HepG2 (cell line): ENCODE results near the gene POU3F1. TPM values are rescaled to one million over a fixed set of nuclear protein-coding genes. Genes with fewer than 3 reads are reported as not detected.
A peak's percentile ranks its signal among the peaks of the same experiment; 100 is the strongest.

Experiments
- ATAC-seq: fragments of 200-7000 bp; cut with Tn5 transposase; 3 replicates; pipeline ENCODE4 v1.9.1; 2020; ENCODE audit warnings: mild to moderate bottlenecking, moderate library complexity
- BruUV-seq: library from RNA; stranded (reverse); fragments of 400-500 nt; replicated peaks from 2 replicates; lab custom pipeline; 2021; lab: Mats Ljungman, UMichigan
- CTCF ChIA-PET: fragments of 300-600 bp; formaldehyde crosslinking; extraction: SDS; loops from one replicate; lab custom pipeline; 2021; ENCODE audit warnings: low total read pairs, inconsistent platforms, low intra/inter-chr PET ratio; lab: Yijun Ruan, JAX
- POLR2A ChIA-PET: fragments of 350-600 bp; sonication (Branson Sonifier 250); formaldehyde crosslinking; loops from one replicate; lab custom pipeline; 2020; ENCODE audit warnings: antibody characterized with exemption, inconsistent platforms; lab: Yijun Ruan, JAX
- DNase-seq: peaks from one replicate; pipeline ENCODE4 v3.0.0-alpha.2; 2015; ENCODE audit warnings: low spot score
- FAIRE-seq: peaks from 3 replicates; lab custom pipeline; 2011; peaks lifted over from hg19 to GRCh38; lab: Jason Lieb, UNC
- H2AFZ ChIP-seq: one replicate; pipeline ENCODE4 v1.6.1; 2011; ENCODE audit warnings: low read length, inconsistent platforms
- H3K27ac ChIP-seq: fragments of 300-600 bp; 3 replicates; pipeline ENCODE4 v1.8.0; 2011; ENCODE audit warnings: mixed run types, mild to moderate bottlenecking, mixed read lengths, low read length, inconsistent platforms; ENCODE audit not compliant: insufficient read depth; ENCODE audit errors: extremely low read length
- H3K27me3 ChIP-seq, 2 experiments: fragments of 200-600 bp in 1 of 2; 2 replicates in 1 of 2; 3 replicates in 1 of 2; pipeline versions ENCODE4 v1.6.0 to v1.8.0; 2011; ENCODE audit warnings: low read length in 2 of 2, mild to moderate bottlenecking in 2 of 2, moderate library complexity in 2 of 2, inconsistent platforms in 1 of 2; ENCODE audit not compliant: insufficient read depth in 2 of 2, control insufficient read depth in 1 of 2
- H3K36me3 ChIP-seq, 2 experiments: fragments of 200-600 bp in 1 of 2; replicated peaks in 1 of 2; 2 replicates in 1 of 2; 3 replicates in 1 of 2; pipeline versions ENCODE4 v1.5.1 to v1.8.0; 2011; ENCODE audit warnings: low read length in 2 of 2, inconsistent platforms in 1 of 2; ENCODE audit not compliant: insufficient read depth in 2 of 2, control insufficient read depth in 1 of 2
- H3K4me1 ChIP-seq: 2 replicates; pipeline ENCODE4 v1.5.1; 2012; ENCODE audit warnings: low read length, inconsistent platforms; ENCODE audit not compliant: insufficient read depth
- H3K4me2 ChIP-seq: 2 replicates; pipeline ENCODE4 v1.6.0; 2011; ENCODE audit warnings: low read depth, low read length, inconsistent platforms
- H3K4me3 ChIP-seq, 3 experiments: fragments of 200-600 bp in 1 of 3; sonication (generic), shearing (Covaris generic) in 1 of 3; replicated peaks in 1 of 3; 2 replicates each; pipeline ENCODE4 v1.5.1; 2011 to 2016; ENCODE audit warnings: low read length in 3 of 3, inconsistent platforms in 2 of 3, low read depth in 2 of 3, mild to moderate bottlenecking in 2 of 3, control low read depth in 1 of 3, mixed read lengths in 1 of 3; ENCODE audit not compliant: insufficient read depth in 1 of 3
- H3K79me2 ChIP-seq: one replicate; pipeline ENCODE4 v1.6.1; 2011; ENCODE audit warnings: low read length, inconsistent platforms; ENCODE audit not compliant: insufficient read depth
- H3K9ac ChIP-seq: 2 replicates; pipeline ENCODE4 v1.6.0; 2011; ENCODE audit warnings: mild to moderate bottlenecking, low read depth, low read length, inconsistent platforms; ENCODE audit not compliant: insufficient read depth
- H3K9me3 ChIP-seq: 2 replicates; pipeline ENCODE4 v1.5.1; 2012; ENCODE audit warnings: mild to moderate bottlenecking, low read length
- H4K20me1 ChIP-seq: 2 replicates; pipeline ENCODE4 v1.6.0; 2011; ENCODE audit warnings: inconsistent platforms, mild to moderate bottlenecking, low read length, moderate library complexity; ENCODE audit not compliant: insufficient read depth
- GABPB1 ChIP-seq: IDR thresholded peaks from 2 replicates; pipeline ENCODE4 v1.6.1; 2016; ENCODE audit warnings: mild to moderate bottlenecking, missing genetic modification reagents, moderate library complexity, missing compliant biosample characterization
- HNRNPH1 ChIP-seq: fragments of 200-400 bp; formaldehyde crosslinking; optimal IDR thresholded peaks from 2 replicates; pipeline ENCODE3; 2017; ENCODE audit warnings: mild to moderate bottlenecking, low read depth, low read length
- MAF1 ChIP-seq: sonication (generic); formaldehyde crosslinking; IDR thresholded peaks from 2 replicates; pipeline ENCODE4 v1.5.0; 2020; ENCODE audit warnings: missing genetic modification reagents, borderline replicate concordance
- NCOR1 ChIP-seq: fragments of 200-600 bp; sonication (generic); IDR thresholded peaks from 2 replicates; pipeline ENCODE4 v1.7.0; 2017; ENCODE audit warnings: antibody characterized with exemption, low read length, borderline replicate concordance
- NFRKB ChIP-seq: fragments of 450-650 bp; IDR thresholded peaks from 2 replicates; pipeline ENCODE4 v1.6.1; 2017
- POLR2A ChIP-seq, 2 experiments: IDR thresholded peaks; 2 replicates each; pipeline ENCODE4 v1.6.1; 2011; ENCODE audit warnings: low read depth in 2 of 2, low read length in 2 of 2, mild to moderate bottlenecking in 1 of 2, moderate library complexity in 1 of 2; ENCODE audit not compliant: insufficient read depth in 1 of 2
- TMF1 ChIP-seq: sonication (generic); formaldehyde crosslinking; IDR thresholded peaks from 2 replicates; pipeline ENCODE4 v1.8.1; 2022; ENCODE audit warnings: low read depth, missing genetic modification reagents
- ZNF253 ChIP-seq: sonication (generic); formaldehyde crosslinking; IDR thresholded peaks from 2 replicates; pipeline ENCODE4 v1.8.0; 2022; ENCODE audit warnings: mild to moderate bottlenecking, missing genetic modification reagents, borderline replicate concordance
- ZNF589 ChIP-seq: sonication (generic); formaldehyde crosslinking; conservative IDR thresholded peaks from 2 replicates; pipeline ENCODE4 v1.8.0; 2022; ENCODE audit warnings: mild to moderate bottlenecking, moderate library complexity, missing genetic modification reagents
- ZNF841 ChIP-seq: sonication (generic); formaldehyde crosslinking; IDR thresholded peaks from 2 replicates; pipeline ENCODE4 v1.8.1; 2023; ENCODE audit warnings: missing genetic modification reagents, borderline replicate concordance
- WGBS: methylation state at CpG from one replicate; pipeline ENCODE4 v1.1.6; 2017; ENCODE audit warnings: low lambda C conversion rate; 5-methylcytosine and 5-hydroxymethylcytosine counted together
- in situ Hi-C: cut with HindIII; loops from 2 replicates; pipeline ENCODE4 v1.10.0; 2017; ENCODE audit warnings: low pct_unique_long_range_greater_than_20kb; ENCODE audit not compliant: extremely low pct_ligation_motif_present
- intact Hi-C: fragments of 100-400 bp; cut with micrococcal nuclease; formaldehyde crosslinking; loops from one replicate; pipeline ENCODE4 v1.10.0; 2022; ENCODE audit not compliant: unreplicated experiment
- polyA plus RNA-seq, 8 experiments: library from polyadenylated mRNA; depleted of rRNA in 3 of 8; stranded (reverse) in 7 of 8; unstranded in 1 of 8; fragments of >200 nt; fragmentation: Illumina TruSeq in 4 of 8; extraction: Trizol in 4 of 8; gene quantifications; 2 replicates each; pipeline versions ENCODE4 v1.2.1 to v1.2.3, GENCODE V29; 2011 to 2016; ENCODE audit warnings: low read depth in 4 of 8, missing spikeins in 1 of 8, mixed read lengths in 1 of 8; ENCODE audit not compliant: insufficient read depth in 1 of 8
- total RNA-seq, 5 experiments: library from RNA; depleted of rRNA; stranded (reverse); fragments of >200 nt; fragmentation: Illumina TruSeq; extraction: Trizol; gene quantifications; 2 replicates each; pipeline ENCODE4 v1.2.3, GENCODE V29; 2016; ENCODE audit warnings: low read depth in 1 of 5
- TF ChIP-seq, protein P1 (sequence below): sonication (generic); formaldehyde crosslinking; IDR thresholded peaks from 2 replicates; pipeline ENCODE4 v1.8.0; 2022; ENCODE audit warnings: missing genetic modification reagents, low read depth, mild to moderate bottlenecking, borderline replicate concordance
- TF ChIP-seq, protein P2 (sequence below): sonication (generic); formaldehyde crosslinking; IDR thresholded peaks from 2 replicates; pipeline ENCODE4 v1.5.1; 2020; ENCODE audit warnings: mild to moderate bottlenecking, missing genetic modification reagents, moderate library complexity
- TF ChIP-seq, protein P3 (sequence below): sonication (generic); formaldehyde crosslinking; IDR thresholded peaks from 2 replicates; pipeline ENCODE4 v1.5.0; 2020; ENCODE audit warnings: mild to moderate bottlenecking, missing genetic modification reagents
- TF ChIP-seq, protein P4 (sequence below): sonication (generic); formaldehyde crosslinking; IDR thresholded peaks from 2 replicates; pipeline ENCODE4 v1.4.0; 2020; ENCODE audit warnings: missing genetic modification reagents, low read depth, mild to moderate bottlenecking, borderline replicate concordance
- TF ChIP-seq, protein P5 (sequence below): IDR thresholded peaks from 2 replicates; pipeline ENCODE4 v1.6.1; 2016; ENCODE audit warnings: mild to moderate bottlenecking, missing biosample characterization, missing genetic modification reagents

The POU3F1 gene
- total and polyA plus RNA-seq, 2 of the 13 experiments (the other 11 are each of a cell fraction or from before 2014, with no cell fraction given), result not detected

DNA sequence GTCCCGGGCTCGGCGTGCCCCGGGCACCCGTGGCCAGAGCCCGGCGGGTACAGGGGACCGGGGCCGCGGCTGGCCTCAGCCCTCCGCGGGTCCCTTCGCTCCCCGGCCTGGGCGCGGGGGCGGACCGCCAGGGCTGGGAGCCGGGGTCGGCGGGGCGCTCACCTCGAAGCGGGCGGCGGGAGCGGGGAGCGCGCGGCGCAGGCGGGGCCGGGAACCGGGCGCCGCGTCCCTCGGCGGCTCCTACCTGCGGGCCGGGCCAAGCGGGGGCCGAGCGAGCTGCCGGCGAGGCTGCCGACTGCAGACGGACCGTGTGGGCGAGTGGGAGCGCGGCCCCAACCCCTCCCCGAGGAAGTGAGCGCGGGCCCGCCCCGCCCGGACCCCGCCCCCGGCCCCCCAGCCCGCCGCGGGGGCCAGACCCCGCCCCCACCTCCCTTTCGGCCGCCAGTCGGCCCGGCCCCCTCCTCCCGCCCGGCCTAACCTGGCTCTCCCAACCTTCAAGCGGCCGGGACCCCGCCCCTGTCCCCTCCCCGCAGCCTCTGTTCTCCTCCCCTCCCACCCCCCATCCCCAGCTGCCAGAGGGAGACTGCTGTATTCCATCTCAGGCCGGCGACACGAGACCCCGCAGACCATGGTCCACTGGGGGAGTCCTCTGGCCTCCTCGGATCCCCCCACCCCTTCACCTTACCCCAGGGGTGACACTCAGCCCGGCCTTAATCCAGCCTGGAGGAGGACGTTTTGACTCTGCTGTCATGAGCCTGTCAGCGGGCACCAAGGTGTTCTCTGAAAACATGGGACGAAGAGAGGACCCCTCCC is 41.2 kb downstream of the POU3F1 start, which contains the start of gene FHL3:
Gene FHL3, minus strand, starts transcription at position 320 of the 813 bp plus-strand sequence. CDS start 6,102 bp downstream, outside the sequence.
- FAIRE-seq, result no peak
- CTCF ChIA-PET, result no interaction called here
- intact Hi-C loops, result no loop called here
- Histone ChIP-seq H3K4me3 (peak within 1 kb of the TSS; percentile 56 to 93 (median 87)), H3K9me3 (no peaks in the 10 kb centered on the region), H3K9ac (peak within 1 kb of the TSS; percentile 85), H3K27ac (peak within 1 kb of the TSS; percentile 43), H4K20me1 (no peaks in the 10 kb centered on the region), H3K4me2 (peak within 1 kb of the TSS; percentile 100), H2AFZ (no peak within 1 kb of the TSS), H3K36me3 (no peaks in the 10 kb centered on the region), H3K4me1 (peaks cover 61% of the 10 kb centered on the region), H3K27me3 (no peaks in the 10 kb centered on the region; a peak in 1 of 5 replicates), H3K79me2 (peaks cover 20% of the 10 kb centered on the region)
- 0% methylated on average over 22 of the region's 83 CpGs for WGBS
- DNase-seq, result peak; percentile 51
- POLR2A ChIA-PET, result no interaction called here
- peak; percentile 53 for ATAC-seq
- in situ Hi-C loops, result no loop called here
- BruUV-seq, result no TSS peak
- TF ChIP-seq NFRKB (no peak), HNRNPH1 (no peak), NCOR1 (no peak), POLR2A (IDR thresholded peaks at IDR 0.05; ENCODE audit: insufficient read depth in 1 of 2, low read depth in 2 of 2, low read length in 2 of 2) (peak in 1 of 2 experiments; percentile 80; a peak in 2 of 4 replicates), ZNF589 (no peak), MAF1 (no peak), ZNF841 (CRISPR knock-in tag) (no peak), GABPB1 (CRISPR knock-in tag) (peak; percentile 44), ZNF253 (CRISPR knock-in tag) (no peak), TMF1 (no peak)
- TF ChIP-seq, protein P1, sequence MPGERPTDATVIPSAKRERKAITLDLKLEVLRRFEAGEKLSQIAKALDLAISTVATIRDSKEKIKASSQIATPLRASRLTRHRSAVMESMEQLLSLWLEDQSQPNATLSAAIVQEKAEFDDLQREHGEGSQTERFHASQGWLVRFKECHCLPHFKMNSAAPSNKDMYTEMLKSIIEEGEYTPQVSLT (CRISPR knock-in tag), result no peak
- TF ChIP-seq, protein P2, sequence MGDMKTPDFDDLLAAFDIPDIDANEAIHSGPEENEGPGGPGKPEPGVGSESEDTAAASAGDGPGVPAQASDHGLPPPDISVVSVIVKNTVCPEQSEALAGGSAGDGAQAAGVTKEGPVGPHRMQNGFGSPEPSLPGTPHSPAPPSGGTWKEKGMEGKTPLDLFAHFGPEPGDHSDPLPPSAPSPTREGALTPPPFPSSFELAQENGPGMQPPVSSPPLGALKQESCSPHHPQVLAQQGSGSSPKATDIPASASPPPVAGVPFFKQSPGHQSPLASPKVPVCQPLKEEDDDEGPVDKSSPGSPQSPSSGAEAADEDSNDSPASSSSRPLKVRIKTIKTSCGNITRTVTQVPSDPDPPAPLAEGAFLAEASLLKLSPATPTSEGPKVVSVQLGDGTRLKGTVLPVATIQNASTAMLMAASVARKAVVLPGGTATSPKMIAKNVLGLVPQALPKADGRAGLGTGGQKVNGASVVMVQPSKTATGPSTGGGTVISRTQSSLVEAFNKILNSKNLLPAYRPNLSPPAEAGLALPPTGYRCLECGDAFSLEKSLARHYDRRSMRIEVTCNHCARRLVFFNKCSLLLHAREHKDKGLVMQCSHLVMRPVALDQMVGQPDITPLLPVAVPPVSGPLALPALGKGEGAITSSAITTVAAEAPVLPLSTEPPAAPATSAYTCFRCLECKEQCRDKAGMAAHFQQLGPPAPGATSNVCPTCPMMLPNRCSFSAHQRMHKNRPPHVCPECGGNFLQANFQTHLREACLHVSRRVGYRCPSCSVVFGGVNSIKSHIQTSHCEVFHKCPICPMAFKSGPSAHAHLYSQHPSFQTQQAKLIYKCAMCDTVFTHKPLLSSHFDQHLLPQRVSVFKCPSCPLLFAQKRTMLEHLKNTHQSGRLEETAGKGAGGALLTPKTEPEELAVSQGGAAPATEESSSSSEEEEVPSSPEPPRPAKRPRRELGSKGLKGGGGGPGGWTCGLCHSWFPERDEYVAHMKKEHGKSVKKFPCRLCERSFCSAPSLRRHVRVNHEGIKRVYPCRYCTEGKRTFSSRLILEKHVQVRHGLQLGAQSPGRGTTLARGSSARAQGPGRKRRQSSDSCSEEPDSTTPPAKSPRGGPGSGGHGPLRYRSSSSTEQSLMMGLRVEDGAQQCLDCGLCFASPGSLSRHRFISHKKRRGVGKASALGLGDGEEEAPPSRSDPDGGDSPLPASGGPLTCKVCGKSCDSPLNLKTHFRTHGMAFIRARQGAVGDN (CRISPR knock-in tag), result peak; percentile 37; the same call in 1 of the 2 replicates
- TF ChIP-seq, protein P3, sequence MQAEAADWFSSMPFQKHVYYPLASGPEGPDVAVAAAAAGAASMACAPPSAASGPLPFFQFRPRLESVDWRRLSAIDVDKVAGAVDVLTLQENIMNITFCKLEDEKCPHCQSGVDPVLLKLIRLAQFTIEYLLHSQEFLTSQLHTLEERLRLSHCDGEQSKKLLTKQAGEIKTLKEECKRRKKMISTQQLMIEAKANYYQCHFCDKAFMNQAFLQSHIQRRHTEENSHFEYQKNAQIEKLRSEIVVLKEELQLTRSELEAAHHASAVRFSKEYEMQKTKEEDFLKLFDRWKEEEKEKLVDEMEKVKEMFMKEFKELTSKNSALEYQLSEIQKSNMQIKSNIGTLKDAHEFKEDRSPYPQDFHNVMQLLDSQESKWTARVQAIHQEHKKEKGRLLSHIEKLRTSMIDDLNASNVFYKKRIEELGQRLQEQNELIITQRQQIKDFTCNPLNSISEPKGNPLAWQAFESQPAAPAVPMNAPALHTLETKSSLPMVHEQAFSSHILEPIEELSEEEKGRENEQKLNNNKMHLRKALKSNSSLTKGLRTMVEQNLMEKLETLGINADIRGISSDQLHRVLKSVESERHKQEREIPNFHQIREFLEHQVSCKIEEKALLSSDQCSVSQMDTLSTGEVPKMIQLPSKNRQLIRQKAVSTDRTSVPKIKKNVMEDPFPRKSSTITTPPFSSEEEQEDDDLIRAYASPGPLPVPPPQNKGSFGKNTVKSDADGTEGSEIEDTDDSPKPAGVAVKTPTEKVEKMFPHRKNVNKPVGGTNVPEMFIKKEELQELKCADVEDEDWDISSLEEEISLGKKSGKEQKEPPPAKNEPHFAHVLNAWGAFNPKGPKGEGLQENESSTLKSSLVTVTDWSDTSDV, result no peak
- TF ChIP-seq, protein P4, sequence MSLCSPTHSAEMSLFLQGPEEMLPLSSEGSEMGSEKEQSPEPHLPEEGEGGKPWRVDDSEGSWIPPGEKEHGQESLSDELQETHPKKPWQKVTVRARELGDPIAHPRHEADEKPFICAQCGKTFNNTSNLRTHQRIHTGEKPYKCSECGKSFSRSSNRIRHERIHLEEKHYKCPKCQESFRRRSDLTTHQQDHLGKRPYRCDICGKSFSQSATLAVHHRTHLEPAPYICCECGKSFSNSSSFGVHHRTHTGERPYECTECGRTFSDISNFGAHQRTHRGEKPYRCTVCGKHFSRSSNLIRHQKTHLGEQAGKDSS (CRISPR knock-in tag), result no peak
- TF ChIP-seq, protein P5, sequence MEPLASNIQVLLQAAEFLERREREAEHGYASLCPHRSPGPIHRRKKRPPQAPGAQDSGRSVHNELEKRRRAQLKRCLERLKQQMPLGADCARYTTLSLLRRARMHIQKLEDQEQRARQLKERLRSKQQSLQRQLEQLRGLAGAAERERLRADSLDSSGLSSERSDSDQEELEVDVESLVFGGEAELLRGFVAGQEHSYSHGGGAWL (CRISPR knock-in tag), result no peak
